C4-2B (cell line): Measurements from ENCODE around the gene ZCCHC9.
"Not testable (repeated sequence)": the region's sequence is repeated elsewhere in the genome, so short reads cannot be mapped to it uniquely, and the experiment has no call there.

Source experiments
- H3K27ac ChIP-seq: fragments of 450-650 bp; 2 replicates; pipeline ENCODE4 v1.5.1; 2017
- ZFX ChIP-seq: fragments of 450-650 bp; IDR thresholded peaks from 2 replicates; pipeline ENCODE4 v1.6.1; 2017
- TF ChIP-seq, protein P1 (sequence below): fragments of 450-650 bp; conservative IDR thresholded peaks from 2 replicates; pipeline ENCODE4 v1.5.1; 2017; ENCODE audit warnings: mild to moderate bottlenecking

Gene ZCCHC9

GRCh38 chr5:81292130-81292529 lies 9.3 kb upstream of the ZCCHC9 start:
- no peak for TF ChIP-seq ZFX
- TF ChIP-seq, protein P1, sequence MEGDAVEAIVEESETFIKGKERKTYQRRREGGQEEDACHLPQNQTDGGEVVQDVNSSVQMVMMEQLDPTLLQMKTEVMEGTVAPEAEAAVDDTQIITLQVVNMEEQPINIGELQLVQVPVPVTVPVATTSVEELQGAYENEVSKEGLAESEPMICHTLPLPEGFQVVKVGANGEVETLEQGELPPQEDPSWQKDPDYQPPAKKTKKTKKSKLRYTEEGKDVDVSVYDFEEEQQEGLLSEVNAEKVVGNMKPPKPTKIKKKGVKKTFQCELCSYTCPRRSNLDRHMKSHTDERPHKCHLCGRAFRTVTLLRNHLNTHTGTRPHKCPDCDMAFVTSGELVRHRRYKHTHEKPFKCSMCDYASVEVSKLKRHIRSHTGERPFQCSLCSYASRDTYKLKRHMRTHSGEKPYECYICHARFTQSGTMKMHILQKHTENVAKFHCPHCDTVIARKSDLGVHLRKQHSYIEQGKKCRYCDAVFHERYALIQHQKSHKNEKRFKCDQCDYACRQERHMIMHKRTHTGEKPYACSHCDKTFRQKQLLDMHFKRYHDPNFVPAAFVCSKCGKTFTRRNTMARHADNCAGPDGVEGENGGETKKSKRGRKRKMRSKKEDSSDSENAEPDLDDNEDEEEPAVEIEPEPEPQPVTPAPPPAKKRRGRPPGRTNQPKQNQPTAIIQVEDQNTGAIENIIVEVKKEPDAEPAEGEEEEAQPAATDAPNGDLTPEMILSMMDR, result no peak
- H3K27ac ChIP-seq, result no peak overlapping the region

GRCh38 chr5:81294021-81294420 lies 7.4 kb upstream of the ZCCHC9 start:
- not testable (repeated sequence) for H3K27ac ChIP-seq

GRCh38 chr5:81297531-81297930 lies 3.9 kb upstream of the ZCCHC9 start:
- TF ChIP-seq, protein P1, result no peak
- no peak for TF ChIP-seq ZFX
- H3K27ac ChIP-seq, result no peak overlapping the region

DNA sequence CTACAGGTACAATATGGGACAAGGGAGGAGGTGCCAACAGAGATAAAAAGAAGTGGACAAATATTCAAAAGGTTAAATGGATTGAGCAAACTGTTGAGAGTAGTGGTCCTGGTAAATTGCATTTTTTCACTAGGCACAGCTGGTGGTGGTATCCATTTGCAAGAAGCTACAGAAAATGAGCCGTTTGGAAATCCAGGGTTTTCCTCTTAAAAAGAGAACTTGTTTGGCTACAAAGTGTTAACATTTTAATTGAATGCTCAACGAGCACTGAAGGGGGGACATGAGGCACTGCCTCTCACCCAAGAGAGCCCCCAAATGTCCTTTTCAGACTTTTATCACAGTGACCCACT lies 491 bp upstream of the ZCCHC9 start:
- TF ChIP-seq ZFX, result no peak
- TF ChIP-seq, protein P1, result no peak
- peak overlapping the region; percentile 83 for H3K27ac ChIP-seq

DNA sequence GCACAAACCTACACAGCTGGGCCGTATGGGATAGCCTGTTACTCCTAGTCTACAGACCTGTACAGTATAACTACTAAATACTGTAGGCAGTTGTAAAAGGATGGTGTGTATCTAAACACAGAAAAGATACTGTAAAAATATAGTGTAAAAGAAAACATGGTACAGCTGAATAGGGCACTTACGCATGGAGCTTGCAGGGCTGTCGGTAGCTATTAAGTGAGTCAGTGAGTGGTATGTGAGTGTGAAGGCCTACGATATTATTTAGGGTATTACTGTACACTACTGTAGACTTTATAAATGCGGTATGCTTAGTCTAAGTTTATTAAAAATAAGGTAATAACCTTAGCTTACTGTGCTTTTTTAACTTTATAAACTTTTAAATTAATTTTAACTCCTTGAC lies 1.2 kb downstream of the ZCCHC9 start:
- TF ChIP-seq ZFX, result no peak
- TF ChIP-seq, protein P1, result no peak
- peak overlapping the region; percentile 83; the same call in 1 of the 2 replicates for H3K27ac ChIP-seq

- no peak overlapping the region for H3K27ac ChIP-seq
- no peak for TF ChIP-seq ZFX
Measured at GRCh38 chr5:81303563-81303962, 2.2 kb downstream of the ZCCHC9 start.

DNA sequence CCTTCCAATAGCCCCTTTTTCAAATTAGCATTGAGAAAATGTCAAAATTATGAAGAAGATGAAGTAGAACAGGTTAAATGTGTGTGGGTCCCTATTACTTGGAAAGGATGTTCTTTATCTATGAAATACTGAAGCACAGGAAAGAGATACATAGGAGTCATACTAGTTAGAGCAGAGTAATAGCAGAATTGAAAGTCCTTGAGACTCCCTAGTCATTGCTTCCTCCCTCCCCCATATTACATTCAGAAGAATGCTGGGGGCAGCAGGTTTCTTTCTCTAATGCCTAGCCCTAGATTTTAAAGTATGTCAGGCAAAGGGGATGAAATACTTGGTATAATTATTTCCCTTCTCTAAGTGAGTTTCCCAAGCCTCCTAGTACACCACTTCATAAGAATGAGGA lies 4.4 kb downstream of the ZCCHC9 start:
- TF ChIP-seq, protein P1, result no peak
- TF ChIP-seq ZFX, result no peak
- H3K27ac ChIP-seq, result no peak overlapping the region

- TF ChIP-seq, protein P1, result no peak
- no peak for TF ChIP-seq ZFX
- H3K27ac ChIP-seq, result no peak overlapping the region
Measured at GRCh38 chr5:81308836-81309235, 7.4 kb downstream of the ZCCHC9 start.
